Cortex of kidney (tissue), 1 donor: ENCODE results near the gene MACROD2.

Experiments used
- DNase-seq: peaks from one replicate; lab custom pipeline; 2025; lab: John Stamatoyannopoulos, UW

The MACROD2 gene

GRCh38 chr20:14336686-14337085 lies 341.4 kb downstream of the MACROD2 start:
- DNase-seq: no peak

- no peak for DNase-seq
Measured at GRCh38 chr20:14337400-14338171, 342.3 kb downstream of the MACROD2 start, which contains the start of gene FLRT3. TSS of gene FLRT3 (minus strand) at chr20:14337612. CDS start at chr20:14327506, 10,106 bp downstream.

GRCh38 chr20:14341801-14342200 lies 346.5 kb downstream of the MACROD2 start:
- DNase-seq: no peak

GRCh38 chr20:14342918-14343317 lies 347.6 kb downstream of the MACROD2 start:
- no peak for DNase-seq

- no peak for DNase-seq
Measured at GRCh38 chr20:14343491-14344065, 348.3 kb downstream of the MACROD2 start.

- DNase-seq: no peak
Measured at GRCh38 chr20:14344746-14345145, 349.4 kb downstream of the MACROD2 start.

GRCh38 chr20:14355791-14356190 lies 360.5 kb downstream of the MACROD2 start:
- no peak for DNase-seq

GRCh38 chr20:14360416-14360815 lies 365.1 kb downstream of the MACROD2 start:
- DNase-seq: no peak

GRCh38 chr20:14361509-14362345 lies 366.4 kb downstream of the MACROD2 start:
- no peak for DNase-seq

GRCh38 chr20:14374196-14374595 lies 378.9 kb downstream of the MACROD2 start:
- DNase-seq: no peak

GRCh38 chr20:14375416-14375985 lies 380.2 kb downstream of the MACROD2 start:
- DNase-seq: no peak

GRCh38 chr20:14378326-14378725 lies 383.0 kb downstream of the MACROD2 start:
- DNase-seq: no peak

- DNase-seq: no peak
Measured at GRCh38 chr20:14383335-14383734, 388.0 kb downstream of the MACROD2 start.

- DNase-seq: no peak
Measured at GRCh38 chr20:14384416-14385175, 389.3 kb downstream of the MACROD2 start.

- no peak for DNase-seq
Measured at GRCh38 chr20:14385176-14385740, 389.9 kb downstream of the MACROD2 start.

GRCh38 chr20:14386726-14387125 lies 391.4 kb downstream of the MACROD2 start:
- DNase-seq: no peak

GRCh38 chr20:14401479-14402138 lies 406.3 kb downstream of the MACROD2 start:
- no peak for DNase-seq

GRCh38 chr20:14404515-14404914 lies 409.2 kb downstream of the MACROD2 start:
- no peak for DNase-seq

GRCh38 chr20:14406495-14406894 lies 411.2 kb downstream of the MACROD2 start:
- DNase-seq: no peak

- no peak for DNase-seq
Measured at GRCh38 chr20:14407336-14407735, 412.0 kb downstream of the MACROD2 start.
